Stimulated activated CD4-positive, alpha-beta T cell treated with anti-CD3 and anti-CD28 coated beads, Interleukin-2, amount 100 ng/mL, for 48 hours (primary cell): ENCODE results near the gene SIM2.

Experiments used
- DNase-seq, 2 donors: peaks; one replicate each; pipeline ENCODE4 v3.0.0-alpha.2; 2020

The SIM2 gene

GRCh38 chr21:36717976-36718375, 19.1 kb downstream of the SIM2 start:
- DNase-seq = no peak

GRCh38 chr21:36718951-36719501, 20.1 kb downstream of the SIM2 start:
- no peak for DNase-seq

- no peak for DNase-seq
Measured at GRCh38 chr21:36719614-36720013, 20.7 kb downstream of the SIM2 start.

GRCh38 chr21:36721817-36722216, 22.9 kb downstream of the SIM2 start:
- no peak for DNase-seq

GRCh38 chr21:36722370-36723368, 23.8 kb downstream of the SIM2 start:
- no peak for DNase-seq

- no peak for DNase-seq
Measured at GRCh38 chr21:36723371-36723881, 24.5 kb downstream of the SIM2 start.

- no peak for DNase-seq
Measured at GRCh38 chr21:36724660-36725059, 25.7 kb downstream of the SIM2 start.

GRCh38 chr21:36725793-36726386, 27.0 kb downstream of the SIM2 start:
- no peak for DNase-seq

- no peak for DNase-seq
Measured at GRCh38 chr21:36727866-36728265, 29.0 kb downstream of the SIM2 start.

GRCh38 chr21:36728371-36729111, 29.6 kb downstream of the SIM2 start:
- no peak for DNase-seq

- DNase-seq = no peak
Measured at GRCh38 chr21:36729310-36729970, 30.5 kb downstream of the SIM2 start.

GRCh38 chr21:36730291-36731281, 31.7 kb downstream of the SIM2 start:
- no peak for DNase-seq

- DNase-seq = no peak
Measured at GRCh38 chr21:36732217-36732616, 33.3 kb downstream of the SIM2 start.

- DNase-seq = no peak
Measured at GRCh38 chr21:36732761-36733160, 33.8 kb downstream of the SIM2 start.

GRCh38 chr21:36733857-36734256, 34.9 kb downstream of the SIM2 start:
- DNase-seq = no peak

- no peak for DNase-seq
Measured at GRCh38 chr21:36734367-36735200, 35.7 kb downstream of the SIM2 start.

- no peak for DNase-seq
Measured at GRCh38 chr21:36735201-36735515, 36.2 kb downstream of the SIM2 start.

- no peak for DNase-seq
Measured at GRCh38 chr21:36735724-36736320, 36.9 kb downstream of the SIM2 start.

- DNase-seq = no peak
Measured at GRCh38 chr21:36738489-36739126, 39.7 kb downstream of the SIM2 start.
